ENCODE results near the gene CLDN11. TPM values are rescaled to one million over a fixed set of nuclear protein-coding genes. Genes with fewer than 3 reads are reported as not detected.

The CLDN11 gene
- total RNA-seq, 1 donor from 2014 or later = 12.3 TPM

GRCh38 chr3:170471149-170471548 is 52.5 kb downstream of the CLDN11 start:
- no peak for DNase-seq

- no peak for DNase-seq
Observed at GRCh38 chr3:170473358-170473757, 54.7 kb downstream of the CLDN11 start.

GRCh38 chr3:170475092-170475685 is 56.5 kb downstream of the CLDN11 start:
- DNase-seq = no peak

GRCh38 chr3:170476291-170476690 is 57.6 kb downstream of the CLDN11 start:
- no peak for DNase-seq

GRCh38 chr3:170477395-170477794 is 58.7 kb downstream of the CLDN11 start:
- no peak for DNase-seq

- DNase-seq = no peak
Observed at GRCh38 chr3:170480111-170480510, 61.4 kb downstream of the CLDN11 start.

- DNase-seq = no peak
Observed at GRCh38 chr3:170482199-170482598, 63.5 kb downstream of the CLDN11 start.

GRCh38 chr3:170483485-170484262 is 65.0 kb downstream of the CLDN11 start:
- no peak for DNase-seq

Other genes with a start within 250 kb of the CLDN11 start
- 55.2 TPM for gene PHC3, start 237.1 kb upstream of the CLDN11 start, total RNA-seq
- gene PRKCI, start 196.4 kb upstream of the CLDN11 start, total RNA-seq = 86.7 TPM
- gene SKIL, start 61.2 kb upstream of the CLDN11 start, total RNA-seq = 134 TPM
- 7.0 TPM for gene SLC7A14, start 167.2 kb downstream of the CLDN11 start, total RNA-seq